G401 (cell line): ENCODE measurements around the gene WFDC1. TPM values are rescaled to one million over a fixed set of nuclear protein-coding genes. Genes with fewer than 3 reads are reported as not detected.
A peak's percentile ranks its signal among the peaks of the same experiment; 100 is the strongest.

Source experiments
- DNase-seq: peaks from one replicate; pipeline ENCODE4 v3.0.0-alpha.2; 2015; ENCODE audit warnings: low spot score
- in situ Hi-C: cut with HindIII; loops from 2 replicates; pipeline ENCODE4 v1.10.0; 2016; ENCODE audit warnings: low sequenced_read_pairs, mixed read lengths
- total RNA-seq: library from RNA; depleted of rRNA; stranded (reverse); fragments of >200 nt; shearing (Covaris generic); gene quantifications from 2 replicates; pipeline ENCODE4 v1.2.3, GENCODE V29; 2014; rRNA removed

The WFDC1 gene
- not detected in 2 replicates for total RNA-seq

GRCh38 chr16:84294531-84295142 lies at the start of gene WFDC1:
WFDC1 (plus strand) TSS chr16:84294878; CDS start chr16:84294972, 94 bp downstream.
- no peak for DNase-seq

GRCh38 chr16:84245956-84246678 lies 48.6 kb upstream of the WFDC1 start:
- in situ Hi-C loops = no loop called here
- no peak for DNase-seq

More at GRCh38 chr16:84294531-84295142, at the start of gene WFDC1:
- in situ Hi-C loops = no loop called here

- in situ Hi-C loops = no loop called here
- no peak for DNase-seq
These were observed 48.0 kb upstream of the WFDC1 start for GRCh38 chr16:84246679-84247077.

- in situ Hi-C loops = no loop called here
- DNase-seq = no peak
These were observed 47.3 kb upstream of the WFDC1 start for GRCh38 chr16:84247331-84247730.

- no peak for DNase-seq
- in situ Hi-C loops = no loop called here
These were observed 46.8 kb upstream of the WFDC1 start for GRCh38 chr16:84247844-84248243.

- no peak for DNase-seq
- in situ Hi-C loops = no loop called here
These were observed 42.5 kb upstream of the WFDC1 start for GRCh38 chr16:84252184-84252583.

GRCh38 chr16:84253173-84253572 lies 41.5 kb upstream of the WFDC1 start:
- DNase-seq = no peak
- in situ Hi-C loops = no loop called here

- DNase-seq = no peak
- in situ Hi-C loops = no loop called here
These were observed 40.6 kb upstream of the WFDC1 start for GRCh38 chr16:84254062-84254461.

- in situ Hi-C loops = no loop called here
- no peak for DNase-seq
These were observed 39.4 kb upstream of the WFDC1 start for GRCh38 chr16:84255050-84255810.

- in situ Hi-C loops = no loop called here
- no peak for DNase-seq
These were observed 36.4 kb upstream of the WFDC1 start for GRCh38 chr16:84258266-84258665.

- no peak for DNase-seq
- in situ Hi-C loops = no loop called here
These were observed 35.0 kb upstream of the WFDC1 start for GRCh38 chr16:84259691-84260090.

- in situ Hi-C loops = no loop called here
These were observed 33.7 kb upstream of the WFDC1 start for GRCh38 chr16:84260766-84261554.

GRCh38 chr16:84262031-84262430 lies 32.6 kb upstream of the WFDC1 start:
- DNase-seq = no peak
- in situ Hi-C loops = no loop called here

More at GRCh38 chr16:84260766-84261554, 33.7 kb upstream of the WFDC1 start:
- no peak for DNase-seq

- in situ Hi-C loops = no loop called here
- no peak for DNase-seq
These were observed 31.7 kb upstream of the WFDC1 start for GRCh38 chr16:84262939-84263338.

GRCh38 chr16:84266451-84266850 lies 28.2 kb upstream of the WFDC1 start:
- DNase-seq = peak; percentile 61
- in situ Hi-C loops = no loop called here

GRCh38 chr16:84267380-84267779 lies 27.3 kb upstream of the WFDC1 start:
- in situ Hi-C loops = no loop called here
- no peak for DNase-seq

- in situ Hi-C loops = no loop called here
- no peak for DNase-seq
These were observed 26.2 kb upstream of the WFDC1 start for GRCh38 chr16:84268291-84269040.

- in situ Hi-C loops = no loop called here
- no peak for DNase-seq
These were observed 24.6 kb upstream of the WFDC1 start for GRCh38 chr16:84270071-84270470.

GRCh38 chr16:84270531-84270930 lies 24.1 kb upstream of the WFDC1 start:
- in situ Hi-C loops = no loop called here

More at GRCh38 chr16:84270531-84270930, 24.1 kb upstream of the WFDC1 start:
- no peak for DNase-seq
